K562 (cell line): ENCODE results near the gene CORO6. TPM values are rescaled to one million over a fixed set of nuclear protein-coding genes. Genes with fewer than 3 reads are reported as not detected.

Experiments used
- ARID1B ChIP-seq: fragments of 450-650 bp; IDR thresholded peaks from 2 replicates; pipeline ENCODE4 v1.6.1; 2016; ENCODE audit warnings: antibody characterized with exemption, mild to moderate bottlenecking, inconsistent platforms
- ARNT ChIP-seq, 2 experiments: fragments of 450-650 bp; IDR thresholded peaks; 2 replicates each; pipeline ENCODE4 v1.6.1; 2016; ENCODE audit warnings: mild to moderate bottlenecking in 1 of 2
- EHMT2 ChIP-seq: fragments of 450-650 bp; IDR thresholded peaks from 2 replicates; pipeline ENCODE4 v1.6.1; 2018; ENCODE audit warnings: antibody characterized with exemption
- MCM2 ChIP-seq: fragments of 450-650 bp; IDR thresholded peaks from 2 replicates; pipeline ENCODE4 v1.6.1; 2017; ENCODE audit warnings: low read depth, mild to moderate bottlenecking
- NRF1 ChIP-seq, 2 experiments: fragments of 450-650 bp; IDR thresholded peaks in 1 of 2; conservative IDR thresholded peaks in 1 of 2; 2 replicates each; pipeline ENCODE4 v1.6.1; 2014; ENCODE audit warnings: mild to moderate bottlenecking in 2 of 2
- RHOXF2B ChIP-seq: fragments of 250-450 bp; sonication (Bioruptor Pico); conservative IDR thresholded peaks from 2 replicates; pipeline ENCODE4 v1.5.1; 2021
- SMARCA5 ChIP-seq: fragments of 450-650 bp; IDR thresholded peaks from 2 replicates; pipeline ENCODE4 v1.6.1; 2016
- ZMIZ1 ChIP-seq, 2 experiments: fragments of 150-350 bp in 1 of 2; IDR thresholded peaks; 2 replicates each; pipeline ENCODE4 v1.6.1; 2012 to 2016; ENCODE audit warnings: low read depth in 2 of 2, low read length in 2 of 2, mild to moderate bottlenecking in 1 of 2, moderate library complexity in 1 of 2
- ZNF318 ChIP-seq, 2 experiments: fragments of 450-650 bp; IDR thresholded peaks; 2 replicates each; pipeline ENCODE4 v1.6.1; 2016; ENCODE audit warnings: mild to moderate bottlenecking in 2 of 2, borderline replicate concordance in 1 of 2, low read depth in 1 of 2, moderate library complexity in 1 of 2
- ZNF449 ChIP-seq: fragments of 250-450 bp; sonication (Bioruptor Pico); IDR thresholded peaks from 2 replicates; pipeline ENCODE4 v1.8.0; 2022; ENCODE audit warnings: moderate library complexity, mild to moderate bottlenecking, inconsistent platforms
- ZNF785 ChIP-seq: fragments of 250-450 bp; sonication (Bioruptor Pico); IDR thresholded peaks from 2 replicates; pipeline ENCODE4 v1.4.0; 2020; ENCODE audit warnings: mild to moderate bottlenecking
- polyA plus RNA-seq, 8 experiments: library from polyadenylated mRNA; depleted of rRNA in 4 of 8; stranded (reverse) in 5 of 8; unstranded in 3 of 8; fragments of >200 nt; fragmentation: Nextera tagmentation in 2 of 8; fragmentation: Illumina TruSeq in 1 of 8; extraction: Ambion mirVana in 2 of 8; extraction: Trizol in 1 of 8; gene quantifications; 2 replicates each; pipeline versions ENCODE4 v1.2.1 to v1.2.3, GENCODE V29; 2011 to 2014; ENCODE audit warnings: inconsistent platforms in 1 of 8, missing spikeins in 1 of 8
- total RNA-seq, 7 experiments: library from RNA; depleted of rRNA in 6 of 7; stranded (reverse); fragments of >200 nt in 6 of 7; fragmentation: Illumina TruSeq in 2 of 7; extraction: Trizol in 2 of 7; gene quantifications; 2 replicates each; pipeline versions ENCODE4 v1.2.1 to v1.2.3, GENCODE V29; 2011 to 2021; ENCODE audit warnings: low replicate concordance in 1 of 7
- TF ChIP-seq, protein P1 (sequence below): fragments of 450-650 bp; IDR thresholded peaks from 2 replicates; pipeline ENCODE4 v1.7.0; 2016; ENCODE audit warnings: borderline replicate concordance

Gene CORO6
- total and polyA plus RNA-seq, 9 of the 15 experiments (the other 6 are each of a cell fraction or from before 2014, with no cell fraction given), result 0.04 to 11.9 (median 2.4) TPM

GRCh38 chr17:29568331-29569244, 54.1 kb downstream of the CORO6 start, which contains the start of gene TP53I13 (continued):
- TF ChIP-seq ZNF318 (IDR thresholded peaks at IDR 0.05; ENCODE audit: borderline replicate concordance in 1 of 2, low read depth in 1 of 2) (no peak), EHMT2 (no peak), ZNF785 (CRISPR knock-in tag) (no peak), ARID1B (no peak), SMARCA5 (no peak), NRF1 (conservative IDR thresholded peaks at IDR 0.05 in 1 of 2, IDR thresholded peaks at IDR 0.05 in 1 of 2) (peak; percentile 65 to 73), ZMIZ1 (IDR thresholded peaks at IDR 0.05; ENCODE audit: low read depth in 2 of 2, low read length in 2 of 2) (no peak), MCM2 (no peak), ZNF449 (CRISPR knock-in tag) (no peak), RHOXF2B (CRISPR knock-in tag) (no peak), ARNT (IDR thresholded peaks at IDR 0.05) (no peak)
- TF ChIP-seq, protein P1, sequence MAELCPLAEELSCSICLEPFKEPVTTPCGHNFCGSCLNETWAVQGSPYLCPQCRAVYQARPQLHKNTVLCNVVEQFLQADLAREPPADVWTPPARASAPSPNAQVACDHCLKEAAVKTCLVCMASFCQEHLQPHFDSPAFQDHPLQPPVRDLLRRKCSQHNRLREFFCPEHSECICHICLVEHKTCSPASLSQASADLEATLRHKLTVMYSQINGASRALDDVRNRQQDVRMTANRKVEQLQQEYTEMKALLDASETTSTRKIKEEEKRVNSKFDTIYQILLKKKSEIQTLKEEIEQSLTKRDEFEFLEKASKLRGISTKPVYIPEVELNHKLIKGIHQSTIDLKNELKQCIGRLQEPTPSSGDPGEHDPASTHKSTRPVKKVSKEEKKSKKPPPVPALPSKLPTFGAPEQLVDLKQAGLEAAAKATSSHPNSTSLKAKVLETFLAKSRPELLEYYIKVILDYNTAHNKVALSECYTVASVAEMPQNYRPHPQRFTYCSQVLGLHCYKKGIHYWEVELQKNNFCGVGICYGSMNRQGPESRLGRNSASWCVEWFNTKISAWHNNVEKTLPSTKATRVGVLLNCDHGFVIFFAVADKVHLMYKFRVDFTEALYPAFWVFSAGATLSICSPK, result no peak
